Fibroblast of skin of scalp (primary cell): ENCODE results near the gene USP30.
A peak's percentile ranks its signal among the peaks of the same experiment; 100 is the strongest.

ENCODE experiments used
- DNase-seq: peaks from one replicate; pipeline ENCODE4 v3.0.0-alpha.2; 2013

Gene USP30

GRCh38 chr12:109098183-109098604 lies 45.8 kb downstream of the USP30 start:
- peak; percentile 61 for DNase-seq

GRCh38 chr12:109098651-109099050 lies 46.3 kb downstream of the USP30 start:
- peak; percentile 2 for DNase-seq

GRCh38 chr12:109099431-109100020 lies 47.1 kb downstream of the USP30 start:
- no peak for DNase-seq

GRCh38 chr12:109100741-109101140 lies 48.4 kb downstream of the USP30 start:
- no peak for DNase-seq

- DNase-seq, result no peak
These were observed 50.1 kb downstream of the USP30 start for GRCh38 chr12:109102491-109102890.

- DNase-seq, result no peak
These were observed 52.8 kb downstream of the USP30 start for GRCh38 chr12:109105176-109105575.

GRCh38 chr12:109109746-109110350 lies 57.5 kb downstream of the USP30 start:
- no peak for DNase-seq

GRCh38 chr12:109110988-109111495 lies 58.7 kb downstream of the USP30 start:
- DNase-seq, result peak; percentile 73

GRCh38 chr12:109112720-109113465 lies 60.5 kb downstream of the USP30 start:
- DNase-seq, result no peak

- no peak for DNase-seq
These were observed 61.4 kb downstream of the USP30 start for GRCh38 chr12:109113661-109114321.

- DNase-seq, result no peak
These were observed 62.3 kb downstream of the USP30 start for GRCh38 chr12:109114644-109115043.

- no peak for DNase-seq
These were observed 63.0 kb downstream of the USP30 start for GRCh38 chr12:109115404-109115757.

- DNase-seq, result no peak
These were observed 63.6 kb downstream of the USP30 start, which contains the start of gene ACACB for GRCh38 chr12:109115758-109116610. Gene ACACB (plus strand): TSS chr12:109116587. CDS start chr12:109139406, 22,819 bp downstream.

GRCh38 chr12:109116611-109116949 lies 64.2 kb downstream of the USP30 start:
- DNase-seq, result no peak

GRCh38 chr12:109120095-109120494 lies 67.7 kb downstream of the USP30 start:
- DNase-seq, result no peak

- no peak for DNase-seq
These were observed 68.2 kb downstream of the USP30 start for GRCh38 chr12:109120557-109120956.

- DNase-seq, result no peak
These were observed 69.0 kb downstream of the USP30 start for GRCh38 chr12:109121346-109121880.

- no peak for DNase-seq
These were observed 72.7 kb downstream of the USP30 start for GRCh38 chr12:109124878-109125648.

GRCh38 chr12:109125791-109126190 lies 73.4 kb downstream of the USP30 start:
- DNase-seq, result no peak

GRCh38 chr12:109126784-109127183 lies 74.4 kb downstream of the USP30 start:
- no peak for DNase-seq
